ENCODE measurements around the gene CTSD.

DNA sequence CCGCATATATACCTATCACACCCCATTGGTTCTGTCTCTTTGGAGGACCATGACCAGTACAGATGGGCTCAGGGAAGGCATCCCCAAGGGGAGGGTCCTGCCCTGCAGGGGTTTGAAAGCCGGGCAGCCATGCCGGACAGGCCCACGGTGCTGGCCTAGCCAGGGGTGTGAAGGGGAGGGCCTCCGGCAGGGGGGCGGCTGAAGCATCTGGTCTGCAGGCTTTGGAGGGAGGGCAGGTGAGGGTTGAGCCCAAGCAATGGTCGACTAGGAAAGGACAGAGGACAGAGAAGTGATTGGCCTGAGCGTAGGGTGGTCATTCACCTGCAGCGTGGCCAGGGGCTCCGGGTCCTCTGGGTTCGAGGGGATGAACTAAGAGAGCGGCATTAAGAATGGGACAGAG lies 11.2 kb upstream of the CTSD start:
- TF ChIP-seq, protein P1, sequence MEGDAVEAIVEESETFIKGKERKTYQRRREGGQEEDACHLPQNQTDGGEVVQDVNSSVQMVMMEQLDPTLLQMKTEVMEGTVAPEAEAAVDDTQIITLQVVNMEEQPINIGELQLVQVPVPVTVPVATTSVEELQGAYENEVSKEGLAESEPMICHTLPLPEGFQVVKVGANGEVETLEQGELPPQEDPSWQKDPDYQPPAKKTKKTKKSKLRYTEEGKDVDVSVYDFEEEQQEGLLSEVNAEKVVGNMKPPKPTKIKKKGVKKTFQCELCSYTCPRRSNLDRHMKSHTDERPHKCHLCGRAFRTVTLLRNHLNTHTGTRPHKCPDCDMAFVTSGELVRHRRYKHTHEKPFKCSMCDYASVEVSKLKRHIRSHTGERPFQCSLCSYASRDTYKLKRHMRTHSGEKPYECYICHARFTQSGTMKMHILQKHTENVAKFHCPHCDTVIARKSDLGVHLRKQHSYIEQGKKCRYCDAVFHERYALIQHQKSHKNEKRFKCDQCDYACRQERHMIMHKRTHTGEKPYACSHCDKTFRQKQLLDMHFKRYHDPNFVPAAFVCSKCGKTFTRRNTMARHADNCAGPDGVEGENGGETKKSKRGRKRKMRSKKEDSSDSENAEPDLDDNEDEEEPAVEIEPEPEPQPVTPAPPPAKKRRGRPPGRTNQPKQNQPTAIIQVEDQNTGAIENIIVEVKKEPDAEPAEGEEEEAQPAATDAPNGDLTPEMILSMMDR (IDR thresholded peaks at IDR 0.05), result no peak
- TF ChIP-seq ZFX (IDR thresholded peaks at IDR 0.05; ENCODE audit: borderline replicate concordance), result no peak
